Breast epithelium (tissue), 4 donors: ENCODE measurements around the gene CHDH. TPM values are rescaled to one million over a fixed set of nuclear protein-coding genes. Genes with fewer than 3 reads are reported as not detected.

Experiments used
- DNase-seq, 2 donors: peaks; one replicate each; pipeline ENCODE4 v3.0.0-alpha.2; 2019; ENCODE audit warnings: low spot score in 2 of 2
- H3K27ac ChIP-seq, 2 donors: fragments of 200-600 bp; sonication (generic) in 1 of 2; one replicate each; pipeline ENCODE4 v1.5.1; 2016 to 2019; ENCODE audit warnings: mild to moderate bottlenecking in 1 of 2
- H3K27me3 ChIP-seq, 2 donors: fragments of 200-600 bp; sonication (generic) in 1 of 2; one replicate each; pipeline versions ENCODE4 v1.5.1 to v1.6.0; 2017 to 2019; ENCODE audit warnings: control low read depth in 1 of 2, mild to moderate bottlenecking in 1 of 2
- H3K36me3 ChIP-seq: fragments of 200-600 bp; one replicate; pipeline ENCODE4 v1.5.1; 2019
- H3K4me1 ChIP-seq, 2 donors: fragments of 200-600 bp; sonication (generic); one replicate each; pipeline ENCODE4 v1.5.1; 2016 to 2019; ENCODE audit warnings: control low read depth in 1 of 2
- H3K4me3 ChIP-seq, 3 donors: fragments of 200-600 bp; sonication (generic); 1 replicate in 2 of 3; 2 replicates in 1 of 3; pipeline ENCODE4 v1.5.1; 2016 to 2019; ENCODE audit warnings: mild to moderate bottlenecking in 3 of 3, moderate library complexity in 2 of 3
- H3K9me3 ChIP-seq, 2 donors: fragments of 200-600 bp; sonication (generic) in 1 of 2; one replicate each; pipeline ENCODE4 v1.5.1; 2016 to 2019; ENCODE audit warnings: control low read depth in 1 of 2
- POLR2A ChIP-seq: fragments of 450-650 bp; IDR thresholded peaks from one replicate; pipeline ENCODE4 v1.6.1; 2016; ENCODE audit warnings: antibody characterized with exemption, mild to moderate bottlenecking, moderate library complexity
- POLR2AphosphoS5 ChIP-seq, 3 donors: sonication (generic); formaldehyde crosslinking; IDR thresholded peaks; one replicate each; pipeline ENCODE4 v1.6.1; 2017; ENCODE audit warnings: antibody characterized with exemption in 3 of 3
- intact Hi-C: fragments of 100-400 bp; cut with DNase I; formaldehyde crosslinking; loops from one replicate; pipeline ENCODE4 v1.15.1; 2023; ENCODE audit warnings: low total_unique reads
- total RNA-seq, 3 donors: library from RNA; depleted of rRNA; stranded (reverse); fragments of >200 nt; gene quantifications; one replicate each; pipeline ENCODE4 v1.1.0, GENCODE V29; 2016
- TF ChIP-seq, protein P1 (sequence below), 3 donors: fragments of 450-650 bp; IDR thresholded peaks; one replicate each; pipeline ENCODE4 v1.5.1; 2016 to 2017; ENCODE audit warnings: antibody characterized with exemption in 3 of 3, mild to moderate bottlenecking in 3 of 3, moderate library complexity in 3 of 3

The CHDH gene
- total RNA-seq, 3 donors from 2014 or later, result 2.9 to 67.0 (median 27.9) TPM

DNA sequence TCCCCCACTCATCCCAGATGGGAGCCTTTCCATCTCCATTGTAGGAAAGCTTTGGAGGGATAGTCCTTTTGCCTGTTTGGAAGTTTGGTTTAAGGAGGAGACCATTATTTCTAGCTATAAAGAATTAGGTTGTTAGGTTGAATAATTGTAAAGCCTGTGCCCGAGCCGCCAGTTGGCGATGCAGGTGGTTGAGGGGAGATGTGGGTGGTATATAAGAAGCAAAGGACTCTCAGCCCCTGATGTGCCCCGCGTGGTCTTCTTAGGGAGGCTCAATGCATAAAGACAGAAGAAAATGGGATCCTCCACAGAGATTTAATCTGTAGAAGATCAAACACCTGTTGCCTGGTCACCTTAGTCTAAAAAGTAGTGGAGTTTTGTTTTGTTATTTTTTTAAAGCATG lies 55.7 kb downstream of the CHDH start:
- Histone ChIP-seq H3K36me3 (no peaks in the 10 kb centered on the region), H3K4me3 (no peak overlapping the region), H3K4me1 (no peaks in the 10 kb centered on the region), H3K9me3 (no peaks in the 10 kb centered on the region), H3K27me3 (no peaks in the 10 kb centered on the region), H3K27ac (no peak overlapping the region)
- intact Hi-C loops, result no loop called here
- TF ChIP-seq, protein P1, sequence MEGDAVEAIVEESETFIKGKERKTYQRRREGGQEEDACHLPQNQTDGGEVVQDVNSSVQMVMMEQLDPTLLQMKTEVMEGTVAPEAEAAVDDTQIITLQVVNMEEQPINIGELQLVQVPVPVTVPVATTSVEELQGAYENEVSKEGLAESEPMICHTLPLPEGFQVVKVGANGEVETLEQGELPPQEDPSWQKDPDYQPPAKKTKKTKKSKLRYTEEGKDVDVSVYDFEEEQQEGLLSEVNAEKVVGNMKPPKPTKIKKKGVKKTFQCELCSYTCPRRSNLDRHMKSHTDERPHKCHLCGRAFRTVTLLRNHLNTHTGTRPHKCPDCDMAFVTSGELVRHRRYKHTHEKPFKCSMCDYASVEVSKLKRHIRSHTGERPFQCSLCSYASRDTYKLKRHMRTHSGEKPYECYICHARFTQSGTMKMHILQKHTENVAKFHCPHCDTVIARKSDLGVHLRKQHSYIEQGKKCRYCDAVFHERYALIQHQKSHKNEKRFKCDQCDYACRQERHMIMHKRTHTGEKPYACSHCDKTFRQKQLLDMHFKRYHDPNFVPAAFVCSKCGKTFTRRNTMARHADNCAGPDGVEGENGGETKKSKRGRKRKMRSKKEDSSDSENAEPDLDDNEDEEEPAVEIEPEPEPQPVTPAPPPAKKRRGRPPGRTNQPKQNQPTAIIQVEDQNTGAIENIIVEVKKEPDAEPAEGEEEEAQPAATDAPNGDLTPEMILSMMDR (IDR thresholded peaks at IDR 0.05), result no peak
- TF ChIP-seq POLR2AphosphoS5 (IDR thresholded peaks at IDR 0.05) (no peak), POLR2A (no peak)
- no peak for DNase-seq

DNA sequence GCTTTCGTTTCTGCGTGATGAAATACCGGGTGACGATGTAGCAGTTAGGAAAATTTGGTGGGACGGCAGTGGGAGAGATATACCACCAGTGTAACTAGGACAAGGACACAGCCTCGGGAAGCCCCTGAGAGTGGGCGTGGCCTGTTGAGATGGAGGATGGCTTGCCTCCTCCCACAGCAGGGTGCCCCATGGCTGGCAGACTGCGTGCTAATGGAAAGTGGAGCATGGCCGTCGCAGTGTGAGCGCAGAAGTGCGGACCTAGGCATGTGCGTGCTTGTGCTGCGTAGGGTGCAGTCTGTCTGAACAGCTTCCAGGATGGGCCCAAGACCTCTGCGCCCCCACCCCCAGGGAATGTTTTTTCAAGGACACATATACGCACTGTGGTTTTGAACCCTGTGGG lies 56.8 kb downstream of the CHDH start:
- Histone ChIP-seq H3K27me3 (no peaks in the 10 kb centered on the region), H3K9me3 (no peaks in the 10 kb centered on the region), H3K36me3 (no peaks in the 10 kb centered on the region), H3K4me3 (peak overlapping the region in 1 of 3 donors; percentile 5), H3K4me1 (no peaks in the 10 kb centered on the region), H3K27ac (no peak overlapping the region)
- TF ChIP-seq POLR2AphosphoS5 (IDR thresholded peaks at IDR 0.05) (no peak), POLR2A (no peak)
- TF ChIP-seq, protein P1 (IDR thresholded peaks at IDR 0.05), result no peak
- DNase-seq, result no peak
- intact Hi-C loops, result no loop called here

DNA sequence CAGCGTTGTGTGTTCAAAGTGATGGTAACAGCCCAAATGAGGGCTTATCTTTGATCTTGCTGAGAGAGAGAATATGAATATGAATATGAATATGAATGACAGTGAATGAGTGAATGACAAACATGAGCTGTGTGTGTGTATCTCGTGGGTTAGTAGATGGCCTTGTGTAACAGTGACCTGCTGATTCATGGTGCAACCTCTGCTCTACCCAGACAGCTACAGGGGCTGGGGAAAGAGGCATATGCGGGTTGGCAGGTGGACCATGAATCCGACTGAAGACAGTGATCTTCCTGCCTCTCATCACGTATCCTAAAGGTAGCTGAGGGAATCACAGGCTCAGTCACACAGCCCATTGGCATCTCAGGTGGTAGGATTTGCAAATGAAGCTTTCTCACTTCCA lies 58.2 kb downstream of the CHDH start:
- no peak for TF ChIP-seq POLR2A
- no peak for TF ChIP-seq POLR2AphosphoS5 (IDR thresholded peaks at IDR 0.05)
- TF ChIP-seq, protein P1 (IDR thresholded peaks at IDR 0.05), result no peak
- Histone ChIP-seq H3K4me1 (no peaks in the 10 kb centered on the region), H3K27me3 (no peaks in the 10 kb centered on the region), H3K36me3 (no peaks in the 10 kb centered on the region), H3K27ac (no peak overlapping the region), H3K9me3 (no peaks in the 10 kb centered on the region), H3K4me3 (no peak overlapping the region)
- DNase-seq, result no peak
- intact Hi-C loops, result no loop called here

DNA sequence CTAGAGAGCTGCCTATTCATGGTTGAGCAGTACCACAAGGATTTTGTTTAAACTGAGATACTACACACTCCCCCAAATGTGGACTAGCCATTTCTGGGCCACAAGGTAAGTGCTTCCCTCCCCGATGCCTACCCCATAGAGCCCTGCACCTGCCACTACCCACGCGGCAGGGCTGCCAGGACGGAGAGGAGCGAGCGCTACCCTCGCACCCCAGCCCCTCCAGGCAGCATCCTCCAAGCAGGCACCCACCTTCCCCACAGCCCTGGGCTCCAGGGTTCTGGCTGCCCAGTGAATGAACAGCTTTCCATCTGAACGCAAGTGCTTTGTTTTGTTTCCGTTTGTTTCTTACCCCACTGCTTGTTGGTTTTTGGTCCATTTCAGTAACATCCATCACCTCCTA lies 59.2 kb downstream of the CHDH start:
- Histone ChIP-seq H3K4me3 (no peak overlapping the region), H3K36me3 (no peaks in the 10 kb centered on the region), H3K27ac (no peak overlapping the region), H3K9me3 (no peaks in the 10 kb centered on the region), H3K27me3 (no peaks in the 10 kb centered on the region), H3K4me1 (no peaks in the 10 kb centered on the region)
- no peak for TF ChIP-seq POLR2A
- TF ChIP-seq, protein P1 (IDR thresholded peaks at IDR 0.05), result no peak
- TF ChIP-seq POLR2AphosphoS5 (IDR thresholded peaks at IDR 0.05), result no peak
- no peak for DNase-seq
- intact Hi-C loops, result no loop called here

DNA sequence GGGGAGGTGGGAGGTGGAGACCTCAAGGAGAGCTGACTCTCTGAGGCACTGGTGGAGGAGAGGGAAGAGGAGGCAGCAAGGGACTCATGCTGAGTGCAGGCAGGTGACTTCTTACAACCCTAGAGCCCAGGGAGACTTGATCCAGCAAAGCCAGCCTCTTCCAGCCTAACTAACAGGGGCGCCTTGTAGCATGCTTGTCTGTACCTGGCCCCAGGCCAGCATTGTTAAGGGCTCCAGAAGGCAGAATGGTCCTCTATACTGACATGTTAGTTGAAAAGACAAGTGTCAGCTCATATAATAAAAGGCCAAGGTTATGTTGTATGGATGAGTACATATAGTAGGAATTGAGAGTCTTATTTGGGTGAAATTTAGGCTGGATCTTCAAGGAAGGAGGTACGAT lies 65.4 kb downstream of the CHDH start:
- no peak overlapping the region for H3K4me3 ChIP-seq
- H3K9me3 ChIP-seq, result no peaks in the 10 kb centered on the region
- intact Hi-C loops, result no loop called here
- no peak overlapping the region for H3K27ac ChIP-seq
- no peaks in the 10 kb centered on the region for H3K27me3 ChIP-seq
- TF ChIP-seq POLR2AphosphoS5 (IDR thresholded peaks at IDR 0.05) (no peak), POLR2A (no peak)
- TF ChIP-seq, protein P1 (IDR thresholded peaks at IDR 0.05), result no peak
- no peak for DNase-seq
- no peaks in the 10 kb centered on the region for H3K4me1 ChIP-seq
- no peaks in the 10 kb centered on the region for H3K36me3 ChIP-seq
